Measurements from ENCODE around the gene NKD1.

DNA sequence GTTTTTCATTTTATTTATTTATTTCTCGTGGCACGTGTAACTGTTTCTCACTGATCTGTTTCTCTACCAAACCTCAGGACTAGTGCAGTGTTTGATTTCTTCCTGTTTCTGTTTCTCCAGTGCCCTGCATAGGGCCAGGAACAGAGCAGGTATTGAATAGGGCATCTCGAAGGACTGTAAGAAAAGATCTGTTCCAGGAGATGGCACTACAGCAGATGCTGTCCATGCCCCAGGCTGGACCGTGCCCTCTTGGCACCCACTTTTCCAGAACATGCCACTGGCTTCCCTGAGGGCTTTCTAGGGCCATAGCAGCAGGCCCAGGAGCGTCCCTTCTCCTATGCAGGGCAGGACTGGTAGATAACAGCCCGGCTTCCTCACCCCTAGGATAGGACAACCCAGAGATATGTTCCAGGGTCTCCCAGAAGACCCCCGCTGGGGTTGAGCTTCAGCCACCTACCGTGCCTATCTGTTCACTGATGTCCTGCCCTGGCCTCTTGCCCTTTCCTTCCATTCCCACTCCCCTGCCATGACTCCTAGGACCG is 128.6 kb downstream of the NKD1 start:
- no peak for TF ChIP-seq CTCF (conservative IDR thresholded peaks at IDR 0.05; ENCODE audit: low read length)
- no peak for TF ChIP-seq EZH2phosphoT487 (IDR thresholded peaks at IDR 0.05; ENCODE audit: borderline replicate concordance)

Data from Loucy (cell line).